ENCODE measurements around the gene MYH15. TPM values are rescaled to one million over a fixed set of nuclear protein-coding genes. Genes with fewer than 3 reads are reported as not detected.

MYH15 gene
- total RNA-seq, 1 donor: 0.99 TPM

DNA sequence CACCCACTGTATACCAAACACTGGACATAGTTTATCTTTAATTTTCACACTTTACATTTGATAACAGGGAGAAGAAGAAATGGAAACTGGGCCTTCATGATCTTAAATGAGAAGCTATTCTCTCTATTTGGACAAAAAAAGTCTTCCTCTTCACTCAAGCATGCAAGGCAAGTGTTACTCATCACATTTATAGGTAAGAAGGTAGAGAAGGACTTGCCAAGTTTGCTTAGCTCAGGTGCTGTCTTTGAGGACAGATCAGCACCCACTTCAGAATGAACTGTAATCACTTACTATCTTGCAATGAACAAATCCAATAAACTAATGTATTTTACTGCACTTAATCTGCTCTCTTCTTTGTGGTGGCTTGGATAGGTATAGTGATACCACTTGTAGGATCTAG, 1.1 kb upstream of the MYH15 start:
- H3K4me3 ChIP-seq (ENCODE audit: low read depth, low read length): no peak overlapping the region
- TF ChIP-seq, protein P1, sequence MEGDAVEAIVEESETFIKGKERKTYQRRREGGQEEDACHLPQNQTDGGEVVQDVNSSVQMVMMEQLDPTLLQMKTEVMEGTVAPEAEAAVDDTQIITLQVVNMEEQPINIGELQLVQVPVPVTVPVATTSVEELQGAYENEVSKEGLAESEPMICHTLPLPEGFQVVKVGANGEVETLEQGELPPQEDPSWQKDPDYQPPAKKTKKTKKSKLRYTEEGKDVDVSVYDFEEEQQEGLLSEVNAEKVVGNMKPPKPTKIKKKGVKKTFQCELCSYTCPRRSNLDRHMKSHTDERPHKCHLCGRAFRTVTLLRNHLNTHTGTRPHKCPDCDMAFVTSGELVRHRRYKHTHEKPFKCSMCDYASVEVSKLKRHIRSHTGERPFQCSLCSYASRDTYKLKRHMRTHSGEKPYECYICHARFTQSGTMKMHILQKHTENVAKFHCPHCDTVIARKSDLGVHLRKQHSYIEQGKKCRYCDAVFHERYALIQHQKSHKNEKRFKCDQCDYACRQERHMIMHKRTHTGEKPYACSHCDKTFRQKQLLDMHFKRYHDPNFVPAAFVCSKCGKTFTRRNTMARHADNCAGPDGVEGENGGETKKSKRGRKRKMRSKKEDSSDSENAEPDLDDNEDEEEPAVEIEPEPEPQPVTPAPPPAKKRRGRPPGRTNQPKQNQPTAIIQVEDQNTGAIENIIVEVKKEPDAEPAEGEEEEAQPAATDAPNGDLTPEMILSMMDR (IDR thresholded peaks at IDR 0.05; ENCODE audit: insufficient read depth, low read length): no peak
- DNase-seq (ENCODE audit: low read depth): no peak

DNA sequence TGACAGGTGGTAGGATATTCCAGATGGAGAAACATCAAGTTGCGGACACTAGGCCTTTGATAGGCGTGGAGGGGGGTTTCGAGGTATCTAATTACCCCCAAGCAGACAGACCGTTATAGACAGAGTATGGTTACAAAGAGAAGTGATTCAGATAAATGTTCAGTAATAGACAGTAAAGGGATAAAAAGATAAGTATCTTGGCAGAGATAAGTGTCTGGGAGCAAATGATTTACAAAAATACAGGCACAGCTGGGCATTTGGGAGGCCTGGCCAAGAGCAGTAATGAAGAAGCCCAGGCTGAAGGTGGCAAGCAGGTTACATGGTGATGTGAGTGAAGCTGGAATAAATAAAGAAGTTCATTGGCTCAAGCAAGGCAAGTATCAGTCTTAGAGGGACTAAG, 659 bp upstream of the MYH15 start:
- DNase-seq (ENCODE audit: low read depth): no peak
- TF ChIP-seq, protein P1 (IDR thresholded peaks at IDR 0.05; ENCODE audit: insufficient read depth, low read length): no peak
- H3K4me3 ChIP-seq (ENCODE audit: low read depth, low read length): no peak overlapping the region

DNA sequence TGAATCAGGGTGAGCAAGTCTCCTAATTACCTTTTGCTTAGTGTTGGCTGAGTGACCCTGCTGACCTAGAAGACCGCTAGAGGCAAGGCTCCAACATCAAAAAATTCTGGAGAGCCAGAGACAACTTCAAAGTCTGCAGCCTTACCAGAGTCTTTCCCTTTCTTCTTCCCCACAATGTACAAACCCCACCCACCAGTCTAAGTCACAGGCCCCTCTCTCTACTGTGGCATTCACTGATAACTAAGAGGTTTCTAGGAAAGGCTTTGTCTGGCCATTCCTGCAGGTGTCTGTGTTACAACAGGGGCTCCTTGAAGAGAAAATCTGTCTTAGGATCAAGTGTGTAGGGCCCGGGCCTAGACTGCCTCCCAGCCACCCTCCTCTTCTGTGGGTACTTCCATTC, 525 bp downstream of the MYH15 start:
- H3K4me3 ChIP-seq (ENCODE audit: low read depth, low read length): no peak overlapping the region
- DNase-seq (ENCODE audit: low read depth): no peak
- TF ChIP-seq, protein P1 (IDR thresholded peaks at IDR 0.05; ENCODE audit: insufficient read depth, low read length): no peak

DNA sequence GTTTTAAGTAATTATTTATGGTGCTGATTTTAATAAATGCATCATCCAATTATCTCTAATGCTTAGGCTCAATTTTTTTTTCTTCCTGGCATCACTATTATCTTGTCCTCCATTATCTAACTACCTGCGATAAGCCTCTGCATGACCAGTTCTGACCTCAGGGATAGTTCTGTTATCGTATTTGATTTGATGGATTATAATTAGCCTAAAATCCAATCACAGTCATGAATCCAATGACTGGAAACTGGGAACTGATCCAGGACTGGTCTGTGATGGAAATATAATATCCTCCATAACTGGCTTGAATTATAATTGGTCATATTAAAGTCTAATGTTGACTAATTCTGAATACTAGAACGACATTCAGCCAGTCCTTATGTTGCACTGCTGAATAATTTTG, 1.1 kb downstream of the MYH15 start:
- no peak overlapping the region for H3K4me3 ChIP-seq (ENCODE audit: low read depth, low read length)
- no peak for DNase-seq (ENCODE audit: low read depth)
- TF ChIP-seq, protein P1 (IDR thresholded peaks at IDR 0.05; ENCODE audit: insufficient read depth, low read length): no peak

DNA sequence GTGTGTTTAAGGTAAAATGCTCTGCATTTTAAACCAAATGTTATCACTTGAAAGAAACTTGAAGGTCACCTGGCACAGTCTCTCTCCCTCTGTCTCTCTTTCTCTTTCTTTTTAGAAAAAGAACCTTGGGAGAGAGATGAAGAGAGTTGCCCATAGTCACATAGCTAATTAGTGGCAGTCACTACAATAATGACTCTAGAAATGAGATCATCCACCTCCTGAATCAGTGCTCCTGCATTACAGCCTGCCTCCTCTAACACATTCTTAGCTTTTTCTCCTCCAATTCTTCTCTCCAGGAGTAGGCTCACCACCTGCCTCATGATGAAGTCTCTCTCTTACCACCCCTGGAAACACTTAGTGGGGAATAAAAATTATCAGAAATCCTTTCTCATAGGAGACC, 2.5 kb downstream of the MYH15 start:
- no peak overlapping the region for H3K4me3 ChIP-seq (ENCODE audit: low read depth, low read length)
- DNase-seq (ENCODE audit: low read depth): no peak
- TF ChIP-seq, protein P1 (IDR thresholded peaks at IDR 0.05; ENCODE audit: insufficient read depth, low read length): no peak

DNA sequence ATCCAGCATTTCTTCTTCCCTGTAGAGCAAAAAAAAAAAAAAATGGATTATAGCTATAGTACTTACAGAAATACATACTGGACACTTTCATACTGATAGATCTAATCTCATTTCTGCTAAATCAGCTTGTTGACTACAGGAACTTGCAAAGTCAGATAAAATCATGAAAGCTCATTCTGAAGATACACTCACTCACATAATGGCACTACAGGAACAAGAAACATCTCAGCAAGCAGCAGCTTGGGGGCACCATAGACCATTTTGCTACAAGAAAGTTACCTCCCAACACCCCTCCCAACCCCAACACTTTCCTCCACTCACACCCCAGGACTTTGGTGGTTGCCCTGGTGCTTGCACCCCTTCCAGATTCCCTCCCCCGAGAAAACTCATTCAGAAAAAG, 4.6 kb downstream of the MYH15 start:
- no peak overlapping the region for H3K4me3 ChIP-seq (ENCODE audit: low read depth, low read length)
- no peak for DNase-seq (ENCODE audit: low read depth)
- TF ChIP-seq, protein P1 (IDR thresholded peaks at IDR 0.05; ENCODE audit: insufficient read depth, low read length): no peak

DNA sequence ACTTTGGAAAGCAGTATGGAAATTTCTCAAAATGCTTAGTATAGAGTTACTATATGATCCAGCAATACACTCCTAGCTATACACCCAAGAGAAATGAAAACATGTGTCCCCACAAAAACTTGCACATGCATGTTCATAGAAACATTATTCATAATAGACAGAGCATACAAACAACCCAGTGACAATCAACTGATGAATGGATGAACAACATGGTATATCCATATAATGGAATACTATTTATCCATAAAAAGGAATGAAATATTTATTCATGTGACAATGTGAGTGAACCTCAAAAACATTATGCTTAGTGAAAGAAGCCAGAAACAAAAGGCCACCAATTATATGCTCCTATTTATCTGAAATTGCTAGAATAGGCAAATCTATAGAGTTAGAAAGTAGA, 6.7 kb downstream of the MYH15 start:
- TF ChIP-seq, protein P1 (IDR thresholded peaks at IDR 0.05; ENCODE audit: insufficient read depth, low read length): no peak
- H3K4me3 ChIP-seq (ENCODE audit: low read depth, low read length): no peak overlapping the region
- no peak for DNase-seq (ENCODE audit: low read depth)

Data from fibroblast of the aortic adventitia (primary cell).